HepG2 (cell line): ENCODE measurements around the gene BLCAP. TPM values are rescaled to one million over a fixed set of nuclear protein-coding genes. Genes with fewer than 3 reads are reported as not detected.

Experiments used
- ARID4A ChIP-seq: sonication (generic); formaldehyde crosslinking; IDR thresholded peaks from 2 replicates; pipeline ENCODE4 v1.5.0; 2020; ENCODE audit warnings: mild to moderate bottlenecking, missing genetic modification reagents, borderline replicate concordance
- DMAP1 ChIP-seq: IDR thresholded peaks from 2 replicates; pipeline ENCODE4 v1.6.1; 2016
- GRHL1 ChIP-seq: sonication (generic); formaldehyde crosslinking; conservative IDR thresholded peaks from 2 replicates; pipeline ENCODE4 v1.8.0; 2022; ENCODE audit warnings: missing genetic modification reagents
- HMGXB4 ChIP-seq, 2 experiments: sonication (generic) in 1 of 2; formaldehyde crosslinking in 1 of 2; IDR thresholded peaks; 2 replicates each; pipeline versions ENCODE4 v1.4.0 to v1.6.1; 2018 to 2020; ENCODE audit warnings: missing genetic modification reagents in 2 of 2, borderline replicate concordance in 1 of 2, low read depth in 1 of 2, mild to moderate bottlenecking in 1 of 2, missing biosample characterization in 1 of 2
- HNRNPK ChIP-seq: fragments of 200-400 bp; formaldehyde crosslinking; IDR thresholded peaks from 2 replicates; pipeline ENCODE4 v1.6.1; 2018; ENCODE audit warnings: low read length, low read depth, moderate library complexity, mild to moderate bottlenecking; ENCODE audit not compliant: poor library complexity, severe bottlenecking
- KDM5B ChIP-seq: sonication (generic); formaldehyde crosslinking; IDR thresholded peaks from 2 replicates; pipeline ENCODE4 v1.4.0; 2020; ENCODE audit warnings: missing genetic modification reagents, mild to moderate bottlenecking, borderline replicate concordance
- MBD4 ChIP-seq: IDR thresholded peaks from 2 replicates; pipeline ENCODE4 v1.6.1; 2012; ENCODE audit warnings: low read length, inconsistent platforms, borderline replicate concordance
- MLXIP ChIP-seq: sonication (generic); formaldehyde crosslinking; IDR thresholded peaks from 2 replicates; pipeline ENCODE4 v1.9.0; 2021; ENCODE audit warnings: missing genetic modification reagents, borderline replicate concordance
- ZNF281 ChIP-seq: sonication (generic); formaldehyde crosslinking; IDR thresholded peaks from 2 replicates; pipeline ENCODE4 v1.4.0; 2020; ENCODE audit warnings: missing genetic modification reagents, borderline replicate concordance
- ZNF652 ChIP-seq: IDR thresholded peaks from 2 replicates; pipeline ENCODE4 v1.6.1; 2016; ENCODE audit warnings: low read depth, borderline replicate concordance
- ZNF773 ChIP-seq: sonication (generic); formaldehyde crosslinking; IDR thresholded peaks from 2 replicates; pipeline ENCODE4 v1.4.0; 2020; ENCODE audit warnings: missing genetic modification reagents, borderline replicate concordance
- polyA plus RNA-seq, 8 experiments: library from polyadenylated mRNA; depleted of rRNA in 3 of 8; stranded (reverse) in 7 of 8; unstranded in 1 of 8; fragments of >200 nt; fragmentation: Illumina TruSeq in 4 of 8; extraction: Trizol in 4 of 8; gene quantifications; 2 replicates each; pipeline versions ENCODE4 v1.2.1 to v1.2.3, GENCODE V29; 2011 to 2016; ENCODE audit warnings: low read depth in 4 of 8, missing spikeins in 1 of 8, mixed read lengths in 1 of 8; ENCODE audit not compliant: insufficient read depth in 1 of 8
- total RNA-seq, 5 experiments: library from RNA; depleted of rRNA; stranded (reverse); fragments of >200 nt; fragmentation: Illumina TruSeq; extraction: Trizol; gene quantifications; 2 replicates each; pipeline ENCODE4 v1.2.3, GENCODE V29; 2016; ENCODE audit warnings: low read depth in 1 of 5

Gene BLCAP
- total and polyA plus RNA-seq, 2 of the 13 experiments (the other 11 are each of a cell fraction or from before 2014, with no cell fraction given), result 52.4 to 86.8 TPM

- peak; percentile 91 to 98 for TF ChIP-seq HMGXB4 (CRISPR knock-in tag; IDR thresholded peaks at IDR 0.05; ENCODE audit: borderline replicate concordance in 1 of 2, low read depth in 1 of 2)
- TF ChIP-seq ZNF281, result peak; percentile 49; the same call in 1 of the 2 replicates
- peak; percentile 94 for TF ChIP-seq MLXIP (CRISPR knock-in tag)
- TF ChIP-seq KDM5B (CRISPR knock-in tag), result peak; percentile 78
- TF ChIP-seq GRHL1 (CRISPR knock-in tag), result no peak
- peak; percentile 94 for TF ChIP-seq DMAP1 (CRISPR knock-in tag)
- TF ChIP-seq ZNF773 (CRISPR knock-in tag), result peak; percentile 66; the same call in 1 of the 2 replicates
- peak; percentile 99 for TF ChIP-seq ARID4A (CRISPR knock-in tag)
- TF ChIP-seq MBD4, result no peak
- TF ChIP-seq ZNF652 (CRISPR knock-in tag), result peak; percentile 40; the same call in 1 of the 2 replicates
- TF ChIP-seq HNRNPK, result no peak
These were observed at the start of gene BLCAP (continued) for GRCh38 chr20:37527638-37528445.
